Endodermal cell (in vitro differentiated cells): ENCODE data around the gene MST1. TPM values are rescaled to one million over a fixed set of nuclear protein-coding genes. Genes with fewer than 3 reads are reported as not detected.
A peak's percentile ranks its signal among the peaks of the same experiment; 100 is the strongest.

ENCODE experiments used
- DNase-seq: peaks from one replicate; pipeline ENCODE4 v3.0.0-alpha.2; 2017
- H3K27ac ChIP-seq: 2 replicates; pipeline ENCODE4 v1.5.1; 2013; ENCODE audit warnings: mild to moderate bottlenecking, low read depth, low read length, moderate library complexity
- H3K27me3 ChIP-seq: 2 replicates; pipeline ENCODE4 v1.6.1; 2013; ENCODE audit warnings: mild to moderate bottlenecking, low read length, moderate library complexity; ENCODE audit not compliant: insufficient read depth, control insufficient read depth, poor library complexity, severe bottlenecking
- H3K36me3 ChIP-seq: 2 replicates; pipeline ENCODE4 v1.7.0; 2013; ENCODE audit warnings: mild to moderate bottlenecking, low read length, moderate library complexity; ENCODE audit not compliant: control insufficient read depth, insufficient read depth
- H3K4me1 ChIP-seq: one replicate; pipeline ENCODE4 v1.7.0; 2013; ENCODE audit warnings: low read length; ENCODE audit not compliant: control insufficient read depth, insufficient read depth
- H3K4me3 ChIP-seq: 2 replicates; pipeline ENCODE4 v1.5.1; 2013; ENCODE audit warnings: mild to moderate bottlenecking, low read length, moderate library complexity
- H3K9ac ChIP-seq: 2 replicates; pipeline ENCODE4 v1.6.1; 2013; ENCODE audit warnings: mild to moderate bottlenecking, low read length, moderate library complexity; ENCODE audit not compliant: poor library complexity, severe bottlenecking; ENCODE audit errors: extremely low read depth
- H3K9me3 ChIP-seq: 2 replicates; pipeline ENCODE4 v1.6.1; 2013; ENCODE audit warnings: mild to moderate bottlenecking, low read length, moderate library complexity; ENCODE audit not compliant: control insufficient read depth
- H3K27ac Mint-ChIP-seq: 2 replicates; pipeline ENCODE4 v1.8.0; 2020; ENCODE audit warnings: mixed read lengths
- H3K27me3 Mint-ChIP-seq: 2 replicates; pipeline ENCODE4 v1.8.0; 2021; ENCODE audit warnings: mild to moderate bottlenecking, mixed read lengths; ENCODE audit not compliant: insufficient read depth
- H3K36me3 Mint-ChIP-seq: 2 replicates; pipeline ENCODE4 v1.8.0; 2020; ENCODE audit warnings: low read depth, mixed read lengths
- H3K4me1 Mint-ChIP-seq: 2 replicates; pipeline ENCODE4 v1.8.0; 2020; ENCODE audit warnings: mixed read lengths
- H3K4me3 Mint-ChIP-seq: 2 replicates; pipeline ENCODE4 v1.8.0; 2020; ENCODE audit warnings: mild to moderate bottlenecking, moderate library complexity, mixed read lengths
- H3K9me3 Mint-ChIP-seq: 2 replicates; pipeline ENCODE4 v1.8.0; 2020; ENCODE audit warnings: mild to moderate bottlenecking, mixed read lengths
- WGBS, 2 experiments: methylation state at CpG; one replicate each; pipeline versions ENCODE4 v1.1.5 to v1.1.7; 2013; ENCODE audit warnings: missing lambda C conversion rate in 2 of 2, mixed read lengths in 1 of 2; ENCODE audit not compliant: insufficient coverage in 1 of 2, insufficient read length in 1 of 2; 5-methylcytosine and 5-hydroxymethylcytosine counted together
- total RNA-seq, 2 donors: library from RNA; stranded (reverse); fragmentation: NEBNext Ultra II Directional in 1 of 2; extraction: Animal tissue kit (Norgen Biotek cat#: 25700) in 1 of 2; gene quantifications; 2 replicates in 1 of 2; 3 replicates in 1 of 2; pipeline ENCODE4 v1.2.1, GENCODE V29; 2021
- TF ChIP-seq, protein P1 (sequence below): fragments of 200-600 bp; sonication (generic); conservative IDR thresholded peaks from 2 replicates; pipeline ENCODE4 v1.5.0; 2021; ENCODE audit warnings: antibody characterized with exemption, mild to moderate bottlenecking

MST1 gene
- total RNA-seq, 2 donors from 2014 or later, result 30.8 to 35.5 TPM

DNA sequence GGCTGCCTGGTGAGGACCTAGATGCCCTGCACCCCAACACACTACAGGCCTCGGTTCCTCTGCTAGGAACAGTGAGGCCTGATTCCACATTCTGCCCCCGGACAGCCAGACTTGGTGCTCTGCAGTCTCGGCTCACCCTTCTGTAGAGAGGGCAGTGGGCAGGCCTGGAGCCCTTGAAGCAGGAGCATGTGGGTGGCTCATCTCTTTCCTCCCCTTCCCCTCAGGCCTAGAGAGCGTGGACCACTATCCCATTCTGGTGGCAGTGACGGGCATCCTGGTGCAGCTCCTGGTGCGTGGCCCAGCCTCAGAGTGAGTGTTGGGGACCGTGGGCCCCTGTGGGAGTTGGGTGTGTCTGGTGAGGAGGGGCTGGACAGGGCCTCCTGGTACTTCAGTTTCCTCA, 26.9 kb upstream of the MST1 start:
- WGBS, 2 experiments, result 92 to 100% methylated on average over 4 to 7 of the region's 7 CpGs
- H3K27me3 Mint-ChIP-seq, result peaks cover 4% of the 10 kb centered on the region
- Histone ChIP-seq H3K4me3 (no peak overlapping the region), H3K27me3 (no peaks in the 10 kb centered on the region), H3K27ac (no peak overlapping the region), H3K9ac (no peak overlapping the region), H3K36me3 (peaks cover 9% of the 10 kb centered on the region), H3K4me1 (no peaks in the 10 kb centered on the region), H3K9me3 (no peaks in the 10 kb centered on the region)
- H3K4me3 Mint-ChIP-seq, result no peak overlapping the region
- no peak overlapping the region for H3K27ac Mint-ChIP-seq
- H3K36me3 Mint-ChIP-seq, result peaks cover 20% of the 10 kb centered on the region
- TF ChIP-seq, protein P1, sequence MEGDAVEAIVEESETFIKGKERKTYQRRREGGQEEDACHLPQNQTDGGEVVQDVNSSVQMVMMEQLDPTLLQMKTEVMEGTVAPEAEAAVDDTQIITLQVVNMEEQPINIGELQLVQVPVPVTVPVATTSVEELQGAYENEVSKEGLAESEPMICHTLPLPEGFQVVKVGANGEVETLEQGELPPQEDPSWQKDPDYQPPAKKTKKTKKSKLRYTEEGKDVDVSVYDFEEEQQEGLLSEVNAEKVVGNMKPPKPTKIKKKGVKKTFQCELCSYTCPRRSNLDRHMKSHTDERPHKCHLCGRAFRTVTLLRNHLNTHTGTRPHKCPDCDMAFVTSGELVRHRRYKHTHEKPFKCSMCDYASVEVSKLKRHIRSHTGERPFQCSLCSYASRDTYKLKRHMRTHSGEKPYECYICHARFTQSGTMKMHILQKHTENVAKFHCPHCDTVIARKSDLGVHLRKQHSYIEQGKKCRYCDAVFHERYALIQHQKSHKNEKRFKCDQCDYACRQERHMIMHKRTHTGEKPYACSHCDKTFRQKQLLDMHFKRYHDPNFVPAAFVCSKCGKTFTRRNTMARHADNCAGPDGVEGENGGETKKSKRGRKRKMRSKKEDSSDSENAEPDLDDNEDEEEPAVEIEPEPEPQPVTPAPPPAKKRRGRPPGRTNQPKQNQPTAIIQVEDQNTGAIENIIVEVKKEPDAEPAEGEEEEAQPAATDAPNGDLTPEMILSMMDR, result no peak
- H3K9me3 Mint-ChIP-seq, result no peaks in the 10 kb centered on the region
- peak; percentile 34 for DNase-seq
- peaks cover 10% of the 10 kb centered on the region for H3K4me1 Mint-ChIP-seq

DNA sequence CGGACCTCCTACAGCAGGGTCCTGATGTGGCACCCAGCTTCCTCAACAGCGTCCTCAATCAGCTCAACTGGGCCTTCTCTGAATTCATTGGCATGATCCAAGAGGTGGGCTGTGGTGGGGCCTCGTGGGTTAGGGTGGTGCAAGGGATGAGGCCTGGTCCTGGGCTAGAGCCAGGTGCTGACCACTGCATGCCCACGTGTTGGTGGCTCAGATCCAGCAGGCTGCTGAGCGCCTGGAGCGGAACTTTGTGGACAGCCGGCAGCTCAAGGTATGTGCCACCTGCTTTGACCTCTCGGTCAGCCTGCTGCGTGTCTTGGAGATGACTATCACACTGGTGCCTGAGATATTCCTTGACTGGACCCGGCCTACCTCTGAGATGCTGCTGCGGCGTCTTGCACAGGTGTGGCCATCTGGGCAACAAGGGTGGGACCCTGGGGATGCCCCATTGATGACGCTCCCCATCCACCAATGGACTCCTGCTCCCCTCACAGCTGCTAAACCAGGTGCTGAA, 26.4 kb upstream of the MST1 start:
- no peak overlapping the region for H3K4me3 Mint-ChIP-seq
- H3K4me1 ChIP-seq, result no peaks in the 10 kb centered on the region

DNA sequence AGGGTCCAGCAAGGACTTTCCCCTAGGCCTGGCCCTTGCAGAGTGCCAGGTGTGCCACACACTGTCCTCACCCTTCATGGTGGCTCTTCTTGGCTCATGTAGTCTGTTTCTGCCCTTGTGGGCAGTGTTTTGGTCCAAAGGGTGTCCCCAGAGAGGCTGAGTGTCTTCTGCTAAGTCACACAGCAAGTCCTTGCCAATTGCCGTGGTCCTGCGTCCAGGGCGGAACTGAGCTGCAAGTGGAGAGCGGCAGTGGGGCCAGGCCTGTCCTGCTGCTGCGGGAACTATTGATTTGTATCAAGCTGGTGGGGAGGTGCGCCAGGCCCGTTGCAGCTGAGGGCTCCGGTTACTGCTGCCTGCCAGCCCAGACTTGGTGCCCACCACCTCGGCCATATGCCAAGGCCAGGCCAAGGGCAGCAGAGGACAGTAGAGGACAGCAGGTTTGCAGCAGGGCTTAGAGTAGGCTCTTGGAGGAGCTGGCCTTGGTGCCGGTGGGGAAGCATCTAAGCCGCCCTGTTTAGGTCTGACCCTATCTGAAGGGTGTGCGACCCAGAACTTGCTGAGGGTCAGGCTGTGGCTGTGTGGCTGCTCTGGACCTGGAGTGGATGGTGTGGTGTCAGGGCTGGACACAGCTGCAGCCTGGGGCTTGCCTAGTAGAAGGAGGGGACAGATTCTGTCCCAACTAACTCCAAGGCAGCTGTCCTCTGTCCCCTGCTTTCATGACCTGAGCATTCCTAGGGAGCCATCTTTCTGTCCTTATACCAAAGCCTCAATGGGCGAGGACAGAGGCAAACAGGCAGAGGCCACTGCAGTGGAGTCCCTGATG, 25.7 kb upstream of the MST1 start:
- Histone ChIP-seq H3K4me3 (no peak overlapping the region), H3K36me3 (no peaks in the 10 kb centered on the region), H3K9ac (no peak overlapping the region), H3K4me1 (no peaks in the 10 kb centered on the region), H3K27me3 (no peaks in the 10 kb centered on the region), H3K9me3 (no peaks in the 10 kb centered on the region), H3K27ac (no peak overlapping the region)
- peaks cover 4% of the 10 kb centered on the region for H3K27me3 Mint-ChIP-seq
- H3K9me3 Mint-ChIP-seq, result no peaks in the 10 kb centered on the region
- peaks cover 10% of the 10 kb centered on the region for H3K4me1 Mint-ChIP-seq
- H3K4me3 Mint-ChIP-seq, result no peak overlapping the region
- 88 to 96% methylated on average over 7 to 13 of the region's 13 CpGs for WGBS, 2 experiments
- DNase-seq, result no peak
- H3K36me3 Mint-ChIP-seq, result peaks cover 12% of the 10 kb centered on the region
- TF ChIP-seq, protein P1, result no peak
- H3K27ac Mint-ChIP-seq, result no peak overlapping the region

More for the DNA sequence above, 26.4 kb upstream of the MST1 start:
- H3K9me3 Mint-ChIP-seq, result no peaks in the 10 kb centered on the region
- H3K9me3 ChIP-seq, result no peaks in the 10 kb centered on the region
- H3K4me3 ChIP-seq, result no peak overlapping the region
- TF ChIP-seq, protein P1, result no peak
- peaks cover 10% of the 10 kb centered on the region for H3K4me1 Mint-ChIP-seq
- no peaks in the 10 kb centered on the region for H3K27me3 ChIP-seq
- 94 to 100% methylated on average over 10 to 13 of the region's 13 CpGs for WGBS, 2 experiments
- H3K9ac ChIP-seq, result no peak overlapping the region
- H3K36me3 Mint-ChIP-seq, result peaks cover 15% of the 10 kb centered on the region
- peaks cover 4% of the 10 kb centered on the region for H3K36me3 ChIP-seq
- H3K27me3 Mint-ChIP-seq, result peaks cover 4% of the 10 kb centered on the region
- H3K27ac Mint-ChIP-seq, result no peak overlapping the region
- no peak overlapping the region for H3K27ac ChIP-seq
- DNase-seq, result no peak
